Central memory CD8-positive, alpha-beta T cell (primary cell): ENCODE data around the gene HADHA.
A peak's percentile ranks its signal among the peaks of the same experiment; 100 is the strongest.

Experiments used
- ATAC-seq: fragments of 150-1000 bp; cut with Tn5 transposase; replicated peaks from 2 replicates; pipeline ENCODE4 v1.10.0; 2022; ENCODE audit warnings: mild to moderate bottlenecking, moderate FRiP score, moderate number of reproducible peaks; ENCODE audit not compliant: poor library complexity, severe bottlenecking; ENCODE audit errors: extremely low read depth
- DNase-seq, 2 donors: peaks; one replicate each; pipeline ENCODE4 v3.0.0; 2021; ENCODE audit warnings: low spot score in 2 of 2
- H3K27ac Mint-ChIP-seq: one replicate; pipeline ENCODE4 v1.8.0; 2022; ENCODE audit warnings: low read depth, mild to moderate bottlenecking, moderate library complexity, mixed read lengths
- H3K27me3 Mint-ChIP-seq: one replicate; pipeline ENCODE4 v1.8.0; 2022; ENCODE audit warnings: mixed read lengths
- H3K36me3 Mint-ChIP-seq: one replicate; pipeline ENCODE4 v1.8.0; 2022; ENCODE audit warnings: mild to moderate bottlenecking, moderate library complexity, mixed read lengths; ENCODE audit not compliant: insufficient read depth
- H3K4me1 Mint-ChIP-seq: one replicate; pipeline ENCODE4 v1.8.0; 2022; ENCODE audit warnings: mixed read lengths
- H3K4me3 Mint-ChIP-seq: one replicate; pipeline ENCODE4 v1.8.0; 2022; ENCODE audit warnings: mild to moderate bottlenecking, moderate library complexity, mixed read lengths
- H3K9me3 Mint-ChIP-seq: one replicate; pipeline ENCODE4 v1.8.0; 2022; ENCODE audit warnings: mixed read lengths

HADHA gene

DNA sequence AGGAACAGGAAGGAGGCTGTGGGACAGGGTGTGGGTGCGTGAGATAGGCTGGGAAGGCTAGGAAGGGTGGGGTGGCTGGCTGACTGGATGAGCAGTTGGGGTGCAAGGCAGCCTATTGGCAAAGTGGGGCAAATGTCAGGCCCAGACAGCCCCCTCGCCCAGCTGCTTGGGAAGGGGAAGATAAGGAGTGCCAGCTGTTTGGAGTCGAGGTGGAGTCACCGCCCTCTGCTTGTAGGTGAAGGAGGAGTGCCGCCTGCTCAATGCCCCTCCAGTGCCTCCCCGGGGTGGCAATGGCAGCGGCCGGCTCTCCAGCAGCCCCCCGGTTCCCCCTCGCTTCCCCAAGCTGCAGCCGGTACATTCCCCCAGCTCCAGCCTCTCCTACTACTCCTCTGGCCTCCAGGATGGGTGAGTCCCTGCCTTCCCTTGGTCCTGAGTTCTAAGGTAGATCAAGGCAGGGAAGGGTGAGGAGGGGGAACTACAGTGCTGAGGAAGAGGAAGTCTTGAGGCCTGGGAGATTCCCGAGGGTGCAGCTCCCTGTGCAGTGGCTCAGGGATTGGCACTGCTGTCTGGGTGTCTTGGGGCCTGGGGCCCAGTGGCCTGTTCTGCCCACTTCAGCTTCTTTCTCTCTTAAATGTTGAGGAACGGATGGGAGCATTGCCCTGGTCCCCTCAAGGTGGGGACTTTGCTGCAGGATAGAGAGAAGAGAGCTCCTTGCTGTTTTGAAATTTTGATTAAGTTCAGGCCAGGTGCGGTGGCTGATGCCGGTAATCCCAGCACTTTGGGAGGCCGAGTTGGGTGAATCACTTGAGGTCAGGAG, 58.3 kb downstream of the HADHA start:
- DNase-seq (no peak), ATAC-seq (no peak)
- no peak overlapping the region for H3K27ac Mint-ChIP-seq
- peaks cover 4% of the 10 kb centered on the region for H3K27me3 Mint-ChIP-seq
- H3K9me3 Mint-ChIP-seq, result no peaks in the 10 kb centered on the region
- H3K36me3 Mint-ChIP-seq, result peaks cover 11% of the 10 kb centered on the region
- peaks cover 24% of the 10 kb centered on the region for H3K4me1 Mint-ChIP-seq
- H3K4me3 Mint-ChIP-seq, result peak overlapping the region; percentile 77

GRCh38 chr2:26185304-26185928, 59.0 kb downstream of the HADHA start:
- peak overlapping the region; percentile 77 for H3K4me3 Mint-ChIP-seq
- no peak for ATAC-seq
- no peak overlapping the region for H3K27ac Mint-ChIP-seq
- DNase-seq, result no peak
- H3K36me3 Mint-ChIP-seq, result peaks cover 9% of the 10 kb centered on the region
- peaks cover 12% of the 10 kb centered on the region for H3K27me3 Mint-ChIP-seq
- no peaks in the 10 kb centered on the region for H3K9me3 Mint-ChIP-seq
- H3K4me1 Mint-ChIP-seq, result peaks cover 25% of the 10 kb centered on the region

DNA sequence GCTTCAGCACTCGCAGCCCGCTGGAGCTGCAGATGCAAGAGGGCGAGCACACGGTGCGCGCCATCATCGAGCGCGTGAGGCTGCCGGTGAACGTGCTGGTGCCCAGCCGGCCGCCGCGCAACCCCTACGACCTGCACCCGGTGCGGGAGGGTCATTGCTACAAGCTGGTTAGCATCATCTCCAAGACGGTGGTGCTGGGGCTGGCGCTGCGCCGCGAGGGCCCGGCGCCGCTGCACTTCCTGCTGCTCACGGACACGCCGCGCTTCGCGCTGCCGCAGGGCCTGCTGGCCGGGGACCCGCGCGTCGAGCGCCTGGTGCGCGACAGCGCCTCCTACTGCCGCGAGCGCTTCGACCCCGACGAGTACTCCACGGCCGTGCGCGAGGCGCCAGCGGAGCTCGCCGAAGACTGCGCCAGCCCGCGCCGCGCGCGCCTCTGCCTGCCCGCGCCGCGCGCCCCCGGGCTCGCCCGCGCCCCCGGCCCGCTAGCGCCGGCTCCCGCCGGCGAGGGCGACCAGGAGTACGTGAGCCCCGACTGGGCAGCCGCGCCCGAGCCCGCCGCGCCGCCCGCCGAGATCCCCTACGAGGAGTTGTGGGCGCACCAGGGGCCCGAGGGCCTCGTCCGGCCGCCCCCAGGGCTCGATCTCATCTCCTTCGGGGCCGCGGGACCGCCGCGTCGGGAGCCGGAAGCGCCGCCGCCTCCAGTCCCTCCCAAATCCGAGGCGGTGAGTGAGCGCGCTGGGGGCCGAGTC, 59.7 kb downstream of the HADHA start:
- DNase-seq, result peak; percentile 75 to 78
- peaks cover 30% of the 10 kb centered on the region for H3K4me1 Mint-ChIP-seq
- peaks cover 19% of the 10 kb centered on the region for H3K27me3 Mint-ChIP-seq
- H3K36me3 Mint-ChIP-seq, result peaks cover 11% of the 10 kb centered on the region
- H3K27ac Mint-ChIP-seq, result no peak overlapping the region
- ATAC-seq, result peak; percentile 98
- no peaks in the 10 kb centered on the region for H3K9me3 Mint-ChIP-seq
- H3K4me3 Mint-ChIP-seq, result peak overlapping the region; percentile 77

DNA sequence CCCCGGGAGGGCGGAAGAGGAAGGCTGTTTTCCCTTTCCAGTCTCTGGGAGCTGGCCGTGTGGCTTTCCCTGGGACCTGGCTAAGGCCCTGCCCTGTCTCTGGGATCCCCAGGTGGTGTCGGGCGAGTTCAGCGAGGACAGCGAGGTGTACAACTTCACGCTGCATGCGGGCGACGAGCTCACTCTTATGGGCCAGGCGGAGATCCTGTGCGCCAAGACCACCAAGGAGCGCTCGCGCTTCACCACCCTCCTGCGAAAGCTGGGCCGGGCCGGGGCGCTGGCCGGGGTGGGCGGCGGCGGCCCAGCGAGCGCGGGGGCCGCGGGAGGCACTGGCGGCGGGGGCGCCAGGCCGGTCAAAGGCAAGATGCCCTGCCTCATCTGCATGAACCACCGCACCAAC, 60.3 kb downstream of the HADHA start:
- DNase-seq (no peak), ATAC-seq (no peak)
- Mint-ChIP-seq H3K27me3 (peaks cover 25% of the 10 kb centered on the region), H3K9me3 (no peaks in the 10 kb centered on the region), H3K4me3 (peak overlapping the region; percentile 77), H3K36me3 (peaks cover 11% of the 10 kb centered on the region), H3K4me1 (peaks cover 30% of the 10 kb centered on the region), H3K27ac (no peak overlapping the region)

DNA sequence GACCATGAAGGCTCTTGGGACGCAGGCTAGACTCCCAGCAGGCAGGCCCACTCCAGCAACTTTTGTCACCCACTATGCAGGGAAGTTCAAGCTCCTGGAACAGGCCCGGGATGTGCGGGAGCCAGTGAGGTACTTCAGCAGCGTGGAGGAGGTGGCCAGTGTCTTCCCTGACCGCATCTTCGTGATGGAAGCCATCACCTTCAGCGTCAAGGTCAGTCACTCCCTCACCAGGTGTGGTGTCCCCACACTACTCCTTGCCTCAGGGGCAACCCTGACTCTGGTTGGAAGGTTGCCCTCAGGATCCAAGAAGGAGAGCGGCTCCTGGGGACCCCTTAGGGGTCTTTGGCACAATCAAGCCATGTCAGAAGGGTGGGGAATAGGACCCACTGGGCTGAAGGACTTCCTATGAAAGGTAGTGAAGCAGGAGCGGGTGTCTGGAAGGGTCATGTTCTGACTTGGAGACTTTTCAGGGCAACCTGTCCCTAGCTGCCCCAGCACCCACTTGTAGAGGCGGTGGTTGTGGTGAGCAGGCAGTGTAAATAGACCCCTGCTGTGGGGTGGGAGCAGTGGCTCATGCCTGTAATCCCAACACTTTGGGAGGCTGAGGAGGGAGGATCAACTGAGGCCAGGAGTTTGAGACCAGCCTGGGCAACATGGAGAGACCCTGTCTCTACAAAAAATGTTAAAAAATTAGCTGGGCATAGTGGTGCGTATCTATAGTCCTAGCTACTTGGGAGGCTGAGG, 61.4 kb downstream of the HADHA start:
- ATAC-seq, result no peak
- H3K4me1 Mint-ChIP-seq, result peaks cover 26% of the 10 kb centered on the region
- H3K27me3 Mint-ChIP-seq, result peaks cover 28% of the 10 kb centered on the region
- no peak overlapping the region for H3K27ac Mint-ChIP-seq
- no peaks in the 10 kb centered on the region for H3K9me3 Mint-ChIP-seq
- no peak for DNase-seq
- H3K36me3 Mint-ChIP-seq, result peaks cover 9% of the 10 kb centered on the region
- peak overlapping the region; percentile 67 for H3K4me3 Mint-ChIP-seq

DNA sequence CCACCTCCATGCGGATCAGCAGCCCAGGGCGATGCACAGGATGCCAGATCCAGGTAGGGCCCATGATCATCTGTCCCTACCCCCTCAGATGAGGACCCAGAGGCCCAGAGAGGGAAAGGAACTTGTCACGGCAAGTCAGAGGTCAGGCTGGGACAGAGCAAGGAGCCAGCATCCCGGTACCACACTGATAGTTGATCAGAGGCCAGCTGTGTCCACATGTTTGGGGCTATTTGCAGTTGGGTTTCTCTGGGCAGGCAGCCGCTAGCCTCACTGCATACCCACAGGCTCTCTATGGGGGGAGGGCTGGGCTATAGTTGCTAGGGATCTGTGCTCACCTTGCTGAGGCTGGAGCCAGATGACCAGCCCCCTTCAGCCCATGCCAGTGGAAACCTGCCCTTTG, 62.0 kb downstream of the HADHA start:
- ATAC-seq (no peak), DNase-seq (no peak)
- no peak overlapping the region for H3K27ac Mint-ChIP-seq
- H3K27me3 Mint-ChIP-seq, result peaks cover 28% of the 10 kb centered on the region
- H3K36me3 Mint-ChIP-seq, result peaks cover 9% of the 10 kb centered on the region
- peaks cover 26% of the 10 kb centered on the region for H3K4me1 Mint-ChIP-seq
- H3K9me3 Mint-ChIP-seq, result no peaks in the 10 kb centered on the region
- H3K4me3 Mint-ChIP-seq, result no peak overlapping the region

DNA sequence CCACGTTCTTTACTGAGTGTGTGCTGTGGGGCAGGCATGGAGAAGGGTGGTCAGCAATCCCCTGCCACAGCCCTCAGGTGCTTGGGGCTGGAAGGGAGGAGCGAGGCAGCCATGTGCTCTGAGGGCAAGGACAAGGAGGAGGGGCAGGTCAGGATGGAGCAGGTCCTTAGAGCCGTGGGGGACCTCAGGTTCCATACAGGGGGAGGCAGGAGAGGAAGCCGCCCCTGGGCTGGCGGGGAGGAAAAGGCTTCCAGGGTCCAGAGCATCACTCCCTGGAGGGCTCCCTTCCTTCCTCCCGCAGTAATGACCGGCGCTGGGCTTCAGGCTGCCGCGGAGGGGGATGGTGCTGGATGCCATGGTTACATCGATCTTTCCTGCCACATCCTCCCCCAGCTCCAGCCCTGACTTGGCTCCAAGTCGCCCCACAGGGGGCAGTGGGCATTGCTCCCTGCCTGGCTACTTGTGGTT, 65.0 kb downstream of the HADHA start:
- Mint-ChIP-seq H3K27me3 (peaks cover 55% of the 10 kb centered on the region), H3K4me1 (peaks cover 15% of the 10 kb centered on the region), H3K9me3 (no peaks in the 10 kb centered on the region), H3K4me3 (peak overlapping the region; percentile 68), H3K27ac (no peak overlapping the region), H3K36me3 (peaks cover 6% of the 10 kb centered on the region)
- peak; percentile 11 for ATAC-seq
- DNase-seq, result no peak

- DNase-seq (no peak), ATAC-seq (peak; percentile 34)
- Mint-ChIP-seq H3K27me3 (peaks cover 61% of the 10 kb centered on the region), H3K4me3 (peak overlapping the region; percentile 68), H3K27ac (no peak overlapping the region), H3K4me1 (peaks cover 19% of the 10 kb centered on the region), H3K9me3 (no peaks in the 10 kb centered on the region), H3K36me3 (peaks cover 7% of the 10 kb centered on the region)
Measured at GRCh38 chr2:26178746-26179436, 65.5 kb downstream of the HADHA start.

GRCh38 chr2:26178246-26178645, 66.2 kb downstream of the HADHA start:
- Mint-ChIP-seq H3K27me3 (peaks cover 62% of the 10 kb centered on the region), H3K4me3 (peak overlapping the region; percentile 68)
- DNase-seq, result no peak

DNA sequence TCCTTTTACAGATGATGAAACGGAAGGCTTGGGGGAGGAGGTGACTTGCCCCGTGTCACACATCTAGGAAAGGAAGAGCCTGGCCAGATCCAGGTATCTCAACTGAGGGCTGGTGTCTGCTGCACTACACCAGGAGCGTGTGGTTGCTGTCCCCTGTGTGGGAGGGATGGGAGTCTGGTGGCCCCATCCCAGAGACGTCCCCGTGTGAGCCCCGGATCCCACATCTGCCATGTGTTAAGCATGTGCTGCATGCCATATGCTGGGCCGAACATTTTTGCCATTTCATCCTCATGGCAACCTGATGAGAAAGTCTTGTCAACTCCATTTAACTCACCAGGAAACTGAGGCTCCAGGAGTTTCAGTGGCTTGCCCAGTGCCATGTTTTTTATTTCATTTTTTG, 67.3 kb downstream of the HADHA start:
- Mint-ChIP-seq H3K27ac (no peak overlapping the region), H3K4me1 (peaks cover 23% of the 10 kb centered on the region), H3K4me3 (no peak overlapping the region), H3K9me3 (no peaks in the 10 kb centered on the region), H3K36me3 (peaks cover 6% of the 10 kb centered on the region), H3K27me3 (peaks cover 66% of the 10 kb centered on the region)
- no peak for ATAC-seq
- DNase-seq, result no peak

More at GRCh38 chr2:26178246-26178645, 66.2 kb downstream of the HADHA start:
- H3K27ac Mint-ChIP-seq, result no peak overlapping the region
- peaks cover 5% of the 10 kb centered on the region for H3K36me3 Mint-ChIP-seq
- no peaks in the 10 kb centered on the region for H3K9me3 Mint-ChIP-seq
- no peak for ATAC-seq
- peaks cover 19% of the 10 kb centered on the region for H3K4me1 Mint-ChIP-seq

DNA sequence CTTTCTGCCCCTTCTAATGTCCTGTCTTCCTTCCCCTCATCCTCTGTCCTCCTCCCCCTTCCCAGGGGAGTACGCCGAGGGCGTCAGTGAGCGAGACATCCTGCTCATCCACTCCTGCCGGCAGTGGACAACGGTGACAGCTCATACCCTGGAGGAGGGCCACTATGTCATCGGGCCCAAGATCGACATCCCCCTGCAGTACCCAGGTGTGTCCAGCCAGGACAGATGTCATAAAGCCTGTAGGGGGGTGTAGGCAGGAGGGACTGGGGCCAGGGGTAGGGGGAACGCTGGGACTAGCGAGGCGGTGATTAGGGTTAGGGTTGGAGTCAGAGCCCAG, 68.2 kb downstream of the HADHA start:
- no peak for ATAC-seq

More for the DNA sequence above, 68.2 kb downstream of the HADHA start:
- Mint-ChIP-seq H3K9me3 (no peaks in the 10 kb centered on the region), H3K36me3 (peaks cover 8% of the 10 kb centered on the region), H3K27ac (no peak overlapping the region), H3K4me3 (no peak overlapping the region), H3K27me3 (peaks cover 71% of the 10 kb centered on the region), H3K4me1 (peaks cover 31% of the 10 kb centered on the region)
- DNase-seq, result no peak
